Fibroblast of lung (primary cell): Measurements from ENCODE around the gene JADE2. TPM values are rescaled to one million over a fixed set of nuclear protein-coding genes. Genes with fewer than 3 reads are reported as not detected.
A peak's percentile ranks its signal among the peaks of the same experiment; 100 is the strongest.

Experiments
- DNase-seq, 2 donors: peaks; one replicate each; pipeline versions ENCODE4 v3.0.0 to v3.0.0-alpha.2; 2010; ENCODE audit warnings: low read depth in 2 of 2
- H2AFZ ChIP-seq: 2 replicates; pipeline ENCODE4 v1.5.1; 2012; ENCODE audit warnings: low read length, control low read depth, inconsistent platforms
- H3K27ac ChIP-seq: 2 replicates; pipeline ENCODE4 v1.5.1; 2011; ENCODE audit warnings: low read length, control low read depth; ENCODE audit not compliant: insufficient read depth
- H3K27me3 ChIP-seq: 2 replicates; pipeline ENCODE4 v1.5.1; 2011; ENCODE audit warnings: mild to moderate bottlenecking, low read length; ENCODE audit not compliant: control insufficient read depth, insufficient read depth
- H3K36me3 ChIP-seq: 2 replicates; pipeline ENCODE4 v1.5.1; 2011; ENCODE audit warnings: low read length; ENCODE audit not compliant: control insufficient read depth, insufficient read depth
- H3K4me1 ChIP-seq: 2 replicates; pipeline ENCODE4 v1.5.1; 2011; ENCODE audit warnings: low read length; ENCODE audit not compliant: control insufficient read depth, insufficient read depth; ENCODE audit errors: extremely low read depth
- H3K4me2 ChIP-seq: 2 replicates; pipeline ENCODE4 v1.5.1; 2011; ENCODE audit warnings: low read length, control low read depth; ENCODE audit not compliant: insufficient read depth; ENCODE audit errors: extremely low read depth
- H3K4me3 ChIP-seq, 4 experiments: fragments of 200-600 bp in 1 of 4; sonication (generic) in 1 of 4; replicated peaks in 1 of 4; 2 replicates each; pipeline ENCODE4 v1.5.1; 2011 to 2016; ENCODE audit warnings: low read length in 4 of 4, low read depth in 3 of 4, mild to moderate bottlenecking in 3 of 4, control low read depth in 2 of 4, inconsistent platforms in 1 of 4, mixed read lengths in 1 of 4; ENCODE audit not compliant: insufficient read depth in 1 of 4; ENCODE audit errors: control extremely low read depth in 1 of 4
- H3K79me2 ChIP-seq: 2 replicates; pipeline ENCODE4 v1.5.1; 2012; ENCODE audit warnings: mild to moderate bottlenecking, low read length, inconsistent platforms; ENCODE audit not compliant: control insufficient read depth, insufficient read depth
- H3K9ac ChIP-seq: 2 replicates; pipeline ENCODE4 v1.5.1; 2011; ENCODE audit warnings: mild to moderate bottlenecking, low read length, control low read depth; ENCODE audit not compliant: insufficient read depth
- H3K9me3 ChIP-seq: 2 replicates; pipeline ENCODE4 v1.5.1; 2012; ENCODE audit warnings: low read depth, low read length; ENCODE audit not compliant: control insufficient read depth, insufficient read depth
- H4K20me1 ChIP-seq: 2 replicates; pipeline ENCODE4 v1.5.1; 2011; ENCODE audit warnings: low read length; ENCODE audit not compliant: control insufficient read depth, insufficient read depth; ENCODE audit errors: extremely low read depth
- CTCF ChIP-seq, 2 donors: IDR thresholded peaks in 1 of 2; conservative IDR thresholded peaks in 1 of 2; 1 replicate in 1 of 2; 2 replicates in 1 of 2; pipeline ENCODE4 v1.5.1; 2011 to 2012; ENCODE audit warnings: low read length in 2 of 2, control low read depth in 1 of 2, inconsistent platforms in 1 of 2, low read depth in 1 of 2, mild to moderate bottlenecking in 1 of 2
- EZH2 ChIP-seq: IDR thresholded peaks from 2 replicates; pipeline ENCODE4 v1.5.1; 2012; ENCODE audit warnings: low read length, control low read depth, mild to moderate bottlenecking; ENCODE audit errors: missing control alignments
- polyA plus RNA-seq, 2 donors: library from polyadenylated mRNA; depleted of rRNA in 1 of 2; stranded (reverse) in 1 of 2; unstranded in 1 of 2; fragments of >200 nt; gene quantifications; 2 replicates each; pipeline ENCODE4 v1.2.1, GENCODE V29; 2011 to 2012; ENCODE audit warnings: missing spikeins in 1 of 2
- total RNA-seq: library from RNA; depleted of rRNA; stranded (reverse); fragments of >200 nt; gene quantifications from 2 replicates; pipeline ENCODE4 v1.2.1, GENCODE V29; 2014

JADE2 gene
- total and polyA plus RNA-seq, 2 donors (not counting 1 experiment from before 2014, with no cell fraction given): 10.0 to 45.9 TPM

- Histone ChIP-seq H3K27ac (no peak overlapping the region), H3K4me2 (no peak overlapping the region)
These were observed 36.4 kb downstream of the JADE2 start for GRCh38 chr5:134561871-134562296.

GRCh38 chr5:134563221-134563620 lies 37.8 kb downstream of the JADE2 start:
- Histone ChIP-seq H3K79me2 (peaks cover 6% of the 10 kb centered on the region), H3K4me3 (no peak overlapping the region), H3K27ac (no peak overlapping the region), H3K4me1 (peaks cover 7% of the 10 kb centered on the region), H2AFZ (no peak overlapping the region), H3K36me3 (peaks cover 32% of the 10 kb centered on the region), H3K9me3 (no peaks in the 10 kb centered on the region), H3K4me2 (no peak overlapping the region), H3K9ac (no peak overlapping the region), H3K27me3 (no peaks in the 10 kb centered on the region), H4K20me1 (no peaks in the 10 kb centered on the region)
- DNase-seq: no peak
- TF ChIP-seq EZH2: no peak
- no peak for TF ChIP-seq CTCF (conservative IDR thresholded peaks at IDR 0.05 in 1 of 2, IDR thresholded peaks at IDR 0.05 in 1 of 2; ENCODE audit: low read depth in 1 of 2, low read length in 2 of 2)

More at GRCh38 chr5:134561871-134562296, 36.4 kb downstream of the JADE2 start:
- Histone ChIP-seq H3K4me1 (peaks cover 2% of the 10 kb centered on the region), H2AFZ (no peak overlapping the region), H4K20me1 (no peaks in the 10 kb centered on the region), H3K9me3 (no peaks in the 10 kb centered on the region), H3K36me3 (peaks cover 27% of the 10 kb centered on the region), H3K4me3 (no peak overlapping the region), H3K27me3 (no peaks in the 10 kb centered on the region), H3K9ac (no peak overlapping the region), H3K79me2 (peaks cover 6% of the 10 kb centered on the region)
- peak; percentile 70 to 85 for DNase-seq
- no peak for TF ChIP-seq EZH2
- TF ChIP-seq CTCF (conservative IDR thresholded peaks at IDR 0.05 in 1 of 2, IDR thresholded peaks at IDR 0.05 in 1 of 2; ENCODE audit: low read depth in 1 of 2, low read length in 2 of 2): peak; percentile 37 to 53

GRCh38 chr5:134563962-134564361 lies 38.5 kb downstream of the JADE2 start:
- H3K79me2 ChIP-seq: peaks cover 5% of the 10 kb centered on the region
- peaks cover 32% of the 10 kb centered on the region for H3K36me3 ChIP-seq
- no peak for DNase-seq
- H3K27me3 ChIP-seq: no peaks in the 10 kb centered on the region
- H3K9me3 ChIP-seq: no peaks in the 10 kb centered on the region
- H3K27ac ChIP-seq: no peak overlapping the region
- no peaks in the 10 kb centered on the region for H4K20me1 ChIP-seq
- H3K4me3 ChIP-seq: no peak overlapping the region
- TF ChIP-seq CTCF (conservative IDR thresholded peaks at IDR 0.05 in 1 of 2, IDR thresholded peaks at IDR 0.05 in 1 of 2; ENCODE audit: low read depth in 1 of 2, low read length in 2 of 2) (no peak), EZH2 (no peak)
- H3K4me1 ChIP-seq: peaks cover 15% of the 10 kb centered on the region
- no peak overlapping the region for H3K9ac ChIP-seq
- H3K4me2 ChIP-seq: no peak overlapping the region
- no peak overlapping the region for H2AFZ ChIP-seq
